ES-I3 (cell line): ENCODE measurements around the gene CAP2.
"Not testable (repeated sequence)": the region's sequence is repeated elsewhere in the genome, so short reads cannot be mapped to it uniquely, and the experiment has no call there.

ENCODE experiments used
- H3K36me3 ChIP-seq: 2 replicates; pipeline ENCODE4 v1.6.1; 2013; ENCODE audit warnings: mild to moderate bottlenecking, low read length, control low read depth, moderate library complexity; ENCODE audit not compliant: insufficient read depth
- H3K4me1 ChIP-seq: 2 replicates; pipeline ENCODE4 v1.6.1; 2013; ENCODE audit warnings: mild to moderate bottlenecking, control low read depth, low read length; ENCODE audit not compliant: insufficient read depth
- H3K9ac ChIP-seq: 2 replicates; pipeline ENCODE4 v1.6.1; 2013; ENCODE audit warnings: low read depth, mild to moderate bottlenecking, low read length, moderate library complexity
- H3K9me3 ChIP-seq: 2 replicates; pipeline ENCODE4 v1.6.1; 2013; ENCODE audit warnings: mild to moderate bottlenecking, low read length, moderate library complexity; ENCODE audit not compliant: control insufficient read depth, insufficient read depth

The CAP2 gene

DNA sequence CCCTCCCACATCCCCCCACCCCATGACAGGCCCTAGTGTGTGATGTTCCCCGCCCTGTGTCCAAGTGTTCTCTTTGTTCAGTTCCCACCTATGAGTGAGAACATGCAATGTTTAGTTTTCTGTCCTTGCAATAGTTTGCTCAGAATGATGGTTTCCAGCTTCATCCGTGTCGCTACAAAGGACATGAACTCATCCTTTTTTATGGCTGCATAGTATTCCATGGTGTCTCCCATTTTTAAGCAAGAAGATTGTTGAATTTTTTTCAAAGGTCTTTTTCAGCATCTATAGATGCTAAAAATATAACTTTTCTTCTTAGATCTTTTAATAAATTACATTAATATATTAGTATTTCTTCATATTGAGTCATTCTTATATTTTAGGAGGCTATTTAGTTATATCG is 47.4 kb downstream of the CAP2 start:
- H3K4me1 ChIP-seq, H3K36me3 ChIP-seq, H3K9ac ChIP-seq, H3K9me3 ChIP-seq: not testable (repeated sequence)

DNA sequence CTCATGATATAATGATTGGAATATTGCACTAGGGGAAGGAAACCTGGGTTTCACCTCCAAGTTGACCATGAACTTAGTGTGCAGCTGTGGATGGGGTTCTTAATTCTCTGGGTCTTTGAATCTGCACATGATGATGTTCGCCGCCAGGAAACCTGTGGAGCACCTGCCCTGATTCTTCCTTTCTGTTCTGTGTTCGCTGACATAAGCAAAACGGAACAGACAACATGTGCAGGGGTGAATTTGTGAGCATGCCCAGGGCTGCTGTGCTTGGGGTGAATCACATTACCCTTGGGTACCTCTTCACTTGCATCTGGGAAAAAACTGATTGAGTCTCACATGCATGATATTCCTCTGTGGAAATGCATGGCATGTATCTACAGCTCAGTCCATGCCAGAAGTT is 48.8 kb downstream of the CAP2 start:
- H3K9me3 ChIP-seq = no peaks in the 10 kb centered on the region
- H3K9ac ChIP-seq = no peak overlapping the region
- no peaks in the 10 kb centered on the region for H3K36me3 ChIP-seq
- H3K4me1 ChIP-seq = no peaks in the 10 kb centered on the region

DNA sequence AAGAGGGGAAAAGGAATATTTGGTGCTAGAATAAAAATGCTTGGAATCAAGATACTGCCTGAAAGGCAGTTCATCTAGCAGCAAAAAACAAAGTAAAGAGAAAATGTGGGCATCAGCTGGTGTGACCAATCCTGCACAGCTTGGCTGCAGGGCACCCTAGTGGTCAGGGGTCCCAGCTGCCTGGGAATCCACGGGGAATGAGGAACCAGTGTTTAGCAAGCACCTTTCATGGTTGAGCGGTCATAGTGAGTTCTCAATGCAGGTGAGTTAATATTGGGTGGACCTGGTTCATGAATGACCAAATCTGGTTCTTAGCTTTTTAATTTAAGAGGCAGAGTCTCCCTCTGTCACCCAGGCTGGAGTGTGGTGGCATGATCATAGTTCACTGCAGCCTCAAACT is 53.3 kb downstream of the CAP2 start:
- H3K36me3 ChIP-seq = no peaks in the 10 kb centered on the region
- no peak overlapping the region for H3K9ac ChIP-seq
- H3K4me1 ChIP-seq = no peaks in the 10 kb centered on the region
- H3K9me3 ChIP-seq = no peaks in the 10 kb centered on the region

DNA sequence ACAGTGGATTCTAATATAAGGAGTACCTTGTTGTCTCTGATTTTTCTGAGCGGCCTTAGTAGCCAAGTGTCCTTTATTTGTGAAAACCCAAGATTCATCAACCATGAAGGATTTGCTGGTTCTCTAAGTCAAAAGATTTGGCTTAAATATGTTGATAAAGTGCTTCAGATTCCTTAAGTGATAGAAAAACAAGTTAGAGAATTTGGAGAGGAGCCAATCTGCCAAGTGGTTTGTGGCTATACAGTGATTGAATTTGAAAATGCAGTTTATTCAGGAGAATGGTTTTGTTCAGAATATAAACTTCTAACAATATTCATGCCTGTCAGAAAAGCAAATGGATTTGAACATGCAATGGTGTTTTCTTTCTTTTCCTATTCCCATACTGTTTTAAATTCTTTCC is 54.8 kb downstream of the CAP2 start:
- Histone ChIP-seq H3K4me1 (no peaks in the 10 kb centered on the region), H3K36me3 (no peaks in the 10 kb centered on the region), H3K9me3 (no peaks in the 10 kb centered on the region), H3K9ac (no peak overlapping the region)

DNA sequence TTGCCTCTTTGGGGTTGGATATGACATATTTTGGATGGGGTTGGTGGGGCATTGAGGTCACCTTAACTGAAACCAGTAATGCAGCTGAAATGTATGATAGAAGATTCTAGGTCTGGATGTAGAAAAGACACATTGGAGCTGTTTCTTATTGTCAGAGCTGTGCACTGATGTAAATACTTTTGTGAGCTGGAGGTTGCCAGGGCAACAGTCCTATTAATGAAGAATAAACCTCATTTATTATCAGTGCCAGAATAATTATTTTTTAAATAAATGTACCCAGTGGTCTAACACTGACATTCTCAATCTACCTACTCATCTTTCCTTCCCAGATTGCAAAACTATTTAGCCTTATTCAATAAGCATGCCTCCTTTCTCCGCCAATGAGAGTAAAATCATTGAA is 57.0 kb downstream of the CAP2 start:
- H3K9me3 ChIP-seq = no peaks in the 10 kb centered on the region

DNA sequence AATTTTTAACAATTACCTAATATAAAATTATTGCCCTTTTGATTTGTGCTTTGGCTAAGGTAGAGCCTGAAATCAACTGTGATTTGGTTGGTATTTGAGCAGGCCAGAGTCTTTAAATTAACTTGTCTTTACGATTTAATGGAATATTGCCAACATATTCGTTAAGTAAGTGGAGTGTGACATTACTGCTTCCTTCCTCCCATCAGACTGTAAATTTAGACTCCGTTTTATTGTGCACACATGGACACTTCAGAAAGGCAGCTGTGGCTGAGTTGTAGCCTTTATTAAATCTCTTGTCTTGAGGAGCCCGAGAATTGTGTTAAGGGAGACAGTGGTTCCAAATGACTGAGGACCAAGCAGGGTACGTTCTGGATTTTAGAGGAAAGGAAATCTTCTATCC is 57.4 kb downstream of the CAP2 start:
- no peaks in the 10 kb centered on the region for H3K36me3 ChIP-seq
- no peaks in the 10 kb centered on the region for H3K9me3 ChIP-seq
- H3K4me1 ChIP-seq = peaks cover 10% of the 10 kb centered on the region
- no peak overlapping the region for H3K9ac ChIP-seq

More for the DNA sequence above, 57.0 kb downstream of the CAP2 start:
- peaks cover 10% of the 10 kb centered on the region for H3K4me1 ChIP-seq
- H3K9ac ChIP-seq = no peak overlapping the region
- no peaks in the 10 kb centered on the region for H3K36me3 ChIP-seq

DNA sequence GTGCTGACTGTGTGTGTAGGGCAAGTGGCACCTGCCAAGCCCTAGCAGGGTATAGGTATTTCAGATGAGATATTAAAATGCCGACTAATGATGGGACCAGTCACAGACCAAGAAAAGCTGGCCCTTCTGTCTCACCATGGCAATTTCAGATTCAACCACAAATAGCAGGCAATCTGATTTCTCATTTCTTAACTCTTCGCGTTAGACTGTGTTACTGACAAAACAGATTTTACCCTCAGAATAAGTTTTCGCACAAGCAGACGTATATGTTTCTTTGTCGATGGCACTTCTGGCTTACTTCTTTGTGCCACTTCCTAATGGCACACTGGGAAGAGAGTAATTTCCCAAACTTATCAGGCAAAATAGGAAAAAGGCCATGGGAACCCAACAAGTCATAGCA is 58.7 kb downstream of the CAP2 start:
- Histone ChIP-seq H3K9me3 (no peaks in the 10 kb centered on the region), H3K36me3 (no peaks in the 10 kb centered on the region), H3K4me1 (peaks cover 10% of the 10 kb centered on the region), H3K9ac (no peak overlapping the region)

DNA sequence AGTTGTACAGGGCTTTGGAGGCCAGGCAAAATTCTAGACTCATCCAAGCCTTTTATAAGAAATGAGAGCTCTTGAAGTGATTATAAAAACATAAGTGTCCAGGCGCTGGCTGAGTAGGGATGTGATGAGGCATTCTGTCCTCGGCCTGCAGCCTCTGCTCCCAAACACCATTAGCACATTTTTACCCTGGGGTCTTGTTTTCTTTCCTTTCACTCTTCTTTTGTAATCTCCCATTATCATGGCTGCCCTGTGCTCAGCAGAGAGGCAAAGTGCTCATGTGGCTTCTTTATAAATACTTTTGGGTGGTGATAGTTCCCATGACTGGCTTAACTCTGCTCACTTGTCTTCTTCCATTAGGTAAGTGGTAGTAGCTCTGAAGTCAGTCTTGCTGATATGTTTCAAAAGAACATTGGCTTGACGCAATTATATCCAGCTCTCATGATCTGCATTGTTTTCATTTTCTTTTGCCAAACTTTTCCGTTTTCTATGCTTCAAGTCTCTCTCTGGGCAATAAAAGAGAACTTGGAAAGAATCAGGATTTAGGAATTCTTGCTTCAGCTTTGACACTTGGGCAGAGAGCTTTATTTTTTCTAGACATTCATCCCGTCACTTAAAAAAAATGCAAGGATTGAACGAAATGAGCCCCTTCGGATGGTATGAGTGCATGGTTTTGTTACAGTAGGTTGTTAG is 61.1 kb downstream of the CAP2 start:
- peaks cover 10% of the 10 kb centered on the region for H3K4me1 ChIP-seq

DNA sequence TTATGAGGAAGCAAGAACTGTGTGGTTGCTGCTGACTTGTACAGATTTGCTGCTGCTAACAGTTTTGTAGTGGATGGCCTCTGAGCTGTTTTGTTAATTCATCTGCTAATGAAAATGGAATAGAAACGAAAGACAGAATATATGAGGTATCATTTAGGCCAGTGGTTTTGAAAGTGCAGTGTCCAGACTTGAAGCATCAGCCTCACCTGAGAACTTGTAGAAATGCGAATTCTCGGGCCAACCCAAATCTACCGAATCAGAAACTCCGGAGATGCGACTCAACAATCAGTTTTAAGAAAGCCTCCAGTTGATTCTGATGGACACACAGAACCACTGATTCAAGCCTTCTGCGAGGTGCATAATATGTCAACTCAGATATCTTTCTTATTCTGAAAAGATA is 62.5 kb downstream of the CAP2 start:
- H3K9me3 ChIP-seq = no peaks in the 10 kb centered on the region
- no peaks in the 10 kb centered on the region for H3K36me3 ChIP-seq
- no peak overlapping the region for H3K9ac ChIP-seq
- peaks cover 10% of the 10 kb centered on the region for H3K4me1 ChIP-seq

More for the DNA sequence above, 61.1 kb downstream of the CAP2 start:
- Histone ChIP-seq H3K36me3 (no peaks in the 10 kb centered on the region), H3K9me3 (no peaks in the 10 kb centered on the region), H3K9ac (no peak overlapping the region)

DNA sequence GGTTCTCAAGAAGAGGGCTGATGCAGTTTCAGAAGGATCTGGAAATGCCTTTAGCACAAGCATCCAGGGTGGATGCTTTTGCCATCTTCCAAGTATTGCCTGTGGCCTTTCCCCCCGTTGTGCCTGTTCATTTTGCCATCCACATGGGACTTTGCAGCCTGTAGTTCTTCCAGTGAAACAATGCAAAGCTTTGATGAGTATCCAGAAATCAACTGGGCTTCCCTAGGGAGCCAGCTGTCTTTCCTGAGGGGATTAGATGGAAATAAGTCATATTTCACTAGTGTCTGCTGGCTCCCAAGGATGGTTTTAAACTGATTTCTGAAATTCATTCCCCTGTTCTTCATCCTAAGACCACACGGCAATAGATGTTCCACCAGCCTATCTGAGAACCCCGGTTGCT is 63.3 kb downstream of the CAP2 start:
- Histone ChIP-seq H3K36me3 (no peaks in the 10 kb centered on the region), H3K9me3 (no peaks in the 10 kb centered on the region), H3K9ac (no peak overlapping the region), H3K4me1 (peaks cover 10% of the 10 kb centered on the region)

DNA sequence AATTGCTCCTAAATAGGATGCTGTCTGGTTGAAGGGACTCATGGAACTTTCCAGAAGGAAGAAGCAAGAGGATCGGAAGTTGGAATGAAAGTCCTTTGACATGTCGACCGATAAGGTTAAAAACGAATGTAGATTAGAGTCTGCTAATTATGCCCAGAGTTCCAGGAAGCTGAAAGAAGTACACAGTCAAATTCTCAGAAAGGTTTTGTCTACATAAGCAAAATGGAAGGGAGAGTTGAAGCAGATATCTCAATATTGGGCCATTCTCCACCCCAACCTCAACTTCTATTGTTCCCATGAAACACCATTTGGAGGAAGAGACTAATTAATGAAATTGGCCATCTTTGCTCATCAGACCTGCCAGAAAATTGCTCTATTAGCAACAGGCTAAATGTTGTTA is 64.0 kb downstream of the CAP2 start:
- no peak overlapping the region for H3K9ac ChIP-seq
- H3K36me3 ChIP-seq = no peaks in the 10 kb centered on the region
- H3K4me1 ChIP-seq = peaks cover 10% of the 10 kb centered on the region
- H3K9me3 ChIP-seq = no peaks in the 10 kb centered on the region

DNA sequence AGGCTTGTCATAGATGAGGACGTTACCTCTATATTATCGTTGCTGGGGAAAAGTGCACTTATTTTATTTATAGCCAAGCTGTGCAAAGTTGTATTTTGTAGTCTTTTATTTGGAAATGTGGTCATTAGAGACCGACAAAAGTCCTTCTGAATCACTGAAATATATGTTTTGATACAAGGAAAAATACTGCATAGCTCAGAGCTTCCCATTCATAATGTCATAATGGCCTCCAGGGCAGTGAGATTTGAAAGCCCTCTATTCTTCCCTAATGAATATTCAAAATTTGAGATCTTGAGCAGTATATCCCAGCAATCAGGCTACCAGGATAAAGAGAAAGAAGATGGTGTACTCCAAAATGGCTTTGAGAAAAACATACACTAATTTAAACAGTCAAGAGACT is 64.6 kb downstream of the CAP2 start:
- Histone ChIP-seq H3K4me1 (peaks cover 10% of the 10 kb centered on the region), H3K36me3 (no peaks in the 10 kb centered on the region), H3K9me3 (no peaks in the 10 kb centered on the region), H3K9ac (no peak overlapping the region)

DNA sequence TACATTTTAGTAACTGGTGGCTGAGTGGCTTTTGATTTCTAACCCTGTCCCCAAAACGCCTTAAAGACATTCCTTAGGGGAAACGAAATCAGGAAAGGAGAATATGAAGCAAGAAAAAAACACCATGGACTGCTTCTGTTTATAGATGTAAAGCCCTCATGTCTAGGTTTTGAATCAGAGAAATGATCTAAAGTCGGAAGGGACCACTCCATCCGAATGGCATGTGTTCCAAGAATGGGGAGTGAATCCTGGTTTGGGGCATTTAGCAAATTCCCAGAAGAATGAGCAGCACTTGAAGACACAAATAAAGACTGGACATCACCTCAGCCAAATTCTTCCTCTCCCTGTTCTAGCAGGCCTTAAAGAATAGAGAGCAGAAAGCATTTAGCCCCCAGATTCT is 65.6 kb downstream of the CAP2 start:
- Histone ChIP-seq H3K9ac (no peak overlapping the region), H3K9me3 (no peaks in the 10 kb centered on the region), H3K4me1 (peaks cover 10% of the 10 kb centered on the region), H3K36me3 (no peaks in the 10 kb centered on the region)

DNA sequence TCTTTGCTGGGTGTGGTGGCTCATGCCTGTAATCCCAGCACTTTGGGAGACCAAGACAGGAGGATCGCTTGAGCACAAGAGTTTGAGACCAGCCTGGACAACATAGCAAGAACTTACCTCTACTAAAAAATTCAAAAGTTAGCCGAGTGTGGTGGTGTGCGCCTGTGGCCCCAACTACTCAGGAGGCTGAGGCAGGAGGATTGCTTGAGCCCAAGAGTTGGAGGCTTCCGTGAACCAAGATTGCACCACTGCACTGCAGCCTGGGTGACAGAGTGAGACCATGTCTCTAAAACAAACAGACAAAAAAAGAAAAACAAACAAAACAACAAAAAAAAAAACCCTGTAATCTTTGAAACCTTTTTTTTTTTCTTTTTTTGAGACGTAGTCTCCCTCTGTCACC is 67.5 kb downstream of the CAP2 start:
- H3K36me3 ChIP-seq = no peaks in the 10 kb centered on the region
- H3K4me1 ChIP-seq = no peaks in the 10 kb centered on the region
- no peaks in the 10 kb centered on the region for H3K9me3 ChIP-seq
- no peak overlapping the region for H3K9ac ChIP-seq

DNA sequence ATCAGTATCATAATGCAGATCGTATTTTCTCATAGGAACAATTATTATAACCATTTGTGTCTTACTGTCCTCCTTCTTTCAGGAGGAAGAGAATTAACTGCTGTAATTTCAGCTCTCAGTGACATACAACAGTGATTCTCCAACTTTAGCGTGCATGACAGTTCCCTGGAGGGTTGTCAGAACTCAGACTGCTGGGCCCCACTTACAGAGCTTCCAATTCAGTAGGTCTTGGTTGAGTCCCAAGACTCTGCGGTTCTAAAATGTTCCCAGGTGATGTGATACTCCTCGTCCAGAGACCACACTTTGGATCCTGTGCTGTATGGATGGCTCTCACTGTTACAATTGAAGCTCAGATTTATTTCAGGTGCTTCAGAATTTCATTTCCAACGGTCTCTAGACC is 72.8 kb downstream of the CAP2 start:
- H3K4me1 ChIP-seq = no peaks in the 10 kb centered on the region
- no peak overlapping the region for H3K9ac ChIP-seq
- no peaks in the 10 kb centered on the region for H3K36me3 ChIP-seq
- no peaks in the 10 kb centered on the region for H3K9me3 ChIP-seq

DNA sequence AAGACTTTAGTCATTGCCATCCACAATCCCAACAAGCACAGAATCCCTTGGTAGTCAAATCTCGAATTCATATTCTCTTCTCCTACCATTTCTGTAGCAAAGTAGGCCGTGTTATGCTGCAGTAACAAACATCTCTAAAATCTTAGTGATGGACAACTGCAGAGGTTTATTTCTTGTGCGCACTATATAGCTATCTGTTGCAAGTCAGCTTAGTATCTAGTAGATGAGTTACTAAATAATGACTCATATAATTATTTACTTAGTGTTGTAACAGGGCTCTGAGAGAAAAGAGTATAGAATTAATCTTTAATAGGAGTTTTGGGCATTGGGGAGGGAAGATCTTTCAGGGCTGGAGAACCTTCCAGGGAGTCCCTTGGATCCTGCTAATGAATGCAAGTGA is 73.3 kb downstream of the CAP2 start:
- Histone ChIP-seq H3K36me3 (no peaks in the 10 kb centered on the region), H3K9me3 (no peaks in the 10 kb centered on the region), H3K9ac (no peak overlapping the region), H3K4me1 (no peaks in the 10 kb centered on the region)
